ENCODE results near the gene CARD19.

DNA sequence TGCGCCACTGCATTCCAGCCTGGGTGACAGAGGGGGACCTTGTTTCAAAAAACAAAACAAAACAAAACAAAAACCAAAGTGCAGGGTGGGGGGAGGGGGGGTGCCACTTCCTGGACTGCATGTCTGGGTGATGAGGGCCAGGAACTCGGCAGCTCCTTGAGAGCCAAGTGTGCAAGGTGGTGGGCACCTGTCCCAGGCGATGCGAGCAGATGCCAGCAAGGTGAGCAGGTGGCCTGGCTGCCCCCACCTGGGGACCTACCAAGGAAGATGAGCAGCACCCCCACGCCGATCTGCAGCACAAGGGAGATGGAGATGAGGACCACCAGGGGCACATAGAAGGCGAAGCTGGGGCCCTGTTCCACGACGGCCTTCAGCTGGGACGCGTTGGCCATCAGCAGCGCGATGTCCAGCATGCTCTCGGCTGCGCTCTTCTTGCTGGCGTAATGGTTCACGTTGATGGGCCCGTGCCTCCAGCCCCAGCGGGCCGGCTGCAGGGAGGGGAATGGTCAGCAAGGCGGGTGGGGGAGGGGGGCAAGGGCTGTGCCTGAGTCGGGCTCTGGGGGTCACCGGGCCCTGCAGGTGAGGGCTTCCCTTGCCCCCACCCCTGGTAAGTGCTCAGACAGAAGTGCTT, 30.2 kb downstream of the CARD19 start:
- TF ChIP-seq, protein P1, sequence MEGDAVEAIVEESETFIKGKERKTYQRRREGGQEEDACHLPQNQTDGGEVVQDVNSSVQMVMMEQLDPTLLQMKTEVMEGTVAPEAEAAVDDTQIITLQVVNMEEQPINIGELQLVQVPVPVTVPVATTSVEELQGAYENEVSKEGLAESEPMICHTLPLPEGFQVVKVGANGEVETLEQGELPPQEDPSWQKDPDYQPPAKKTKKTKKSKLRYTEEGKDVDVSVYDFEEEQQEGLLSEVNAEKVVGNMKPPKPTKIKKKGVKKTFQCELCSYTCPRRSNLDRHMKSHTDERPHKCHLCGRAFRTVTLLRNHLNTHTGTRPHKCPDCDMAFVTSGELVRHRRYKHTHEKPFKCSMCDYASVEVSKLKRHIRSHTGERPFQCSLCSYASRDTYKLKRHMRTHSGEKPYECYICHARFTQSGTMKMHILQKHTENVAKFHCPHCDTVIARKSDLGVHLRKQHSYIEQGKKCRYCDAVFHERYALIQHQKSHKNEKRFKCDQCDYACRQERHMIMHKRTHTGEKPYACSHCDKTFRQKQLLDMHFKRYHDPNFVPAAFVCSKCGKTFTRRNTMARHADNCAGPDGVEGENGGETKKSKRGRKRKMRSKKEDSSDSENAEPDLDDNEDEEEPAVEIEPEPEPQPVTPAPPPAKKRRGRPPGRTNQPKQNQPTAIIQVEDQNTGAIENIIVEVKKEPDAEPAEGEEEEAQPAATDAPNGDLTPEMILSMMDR (IDR thresholded peaks at IDR 0.05; ENCODE audit: control extremely low read depth in 1 of 3, insufficient read depth in 1 of 3, low read depth in 1 of 3, low read length in 3 of 3), result no peak
- TF ChIP-seq POLR2A (IDR thresholded peaks at IDR 0.05; ENCODE audit: control extremely low read depth in 1 of 2, low read depth in 2 of 2, low read length in 2 of 2) (no peak), EZH2 (IDR thresholded peaks at IDR 0.05; ENCODE audit: low read depth, low read length, severe bottlenecking) (no peak), GTF2F1 (IDR thresholded peaks at IDR 0.05; ENCODE audit: borderline replicate concordance, low read depth, low read length) (no peak), BACH1 (IDR thresholded peaks at IDR 0.05; ENCODE audit: low read length) (no peak), KDM5A (IDR thresholded peaks at IDR 0.05; ENCODE audit: low read length) (no peak)
- TF ChIP-seq, protein P2, sequence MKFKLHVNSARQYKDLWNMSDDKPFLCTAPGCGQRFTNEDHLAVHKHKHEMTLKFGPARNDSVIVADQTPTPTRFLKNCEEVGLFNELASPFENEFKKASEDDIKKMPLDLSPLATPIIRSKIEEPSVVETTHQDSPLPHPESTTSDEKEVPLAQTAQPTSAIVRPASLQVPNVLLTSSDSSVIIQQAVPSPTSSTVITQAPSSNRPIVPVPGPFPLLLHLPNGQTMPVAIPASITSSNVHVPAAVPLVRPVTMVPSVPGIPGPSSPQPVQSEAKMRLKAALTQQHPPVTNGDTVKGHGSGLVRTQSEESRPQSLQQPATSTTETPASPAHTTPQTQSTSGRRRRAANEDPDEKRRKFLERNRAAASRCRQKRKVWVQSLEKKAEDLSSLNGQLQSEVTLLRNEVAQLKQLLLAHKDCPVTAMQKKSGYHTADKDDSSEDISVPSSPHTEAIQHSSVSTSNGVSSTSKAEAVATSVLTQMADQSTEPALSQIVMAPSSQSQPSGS (IDR thresholded peaks at IDR 0.05; ENCODE audit: low read length), result no peak

All from H1 (cell line).